GM18520 (cell line): Measurements from ENCODE around the gene ALK.
A peak's percentile ranks its signal among the peaks of the same experiment; 100 is the strongest.
"Not testable (repeated sequence)": the region's sequence is repeated elsewhere in the genome, so short reads cannot be mapped to it uniquely, and the experiment has no call there.

Experiments
- ATAC-seq: cut with Tn5 transposase; IDR thresholded peaks from one replicate; pipeline ENCODE4 v1.9.1; 2021; ENCODE audit not compliant: unreplicated experiment

ALK gene

GRCh38 chr2:29761278-29761677, 160.1 kb downstream of the ALK start:
- no peak for ATAC-seq

DNA sequence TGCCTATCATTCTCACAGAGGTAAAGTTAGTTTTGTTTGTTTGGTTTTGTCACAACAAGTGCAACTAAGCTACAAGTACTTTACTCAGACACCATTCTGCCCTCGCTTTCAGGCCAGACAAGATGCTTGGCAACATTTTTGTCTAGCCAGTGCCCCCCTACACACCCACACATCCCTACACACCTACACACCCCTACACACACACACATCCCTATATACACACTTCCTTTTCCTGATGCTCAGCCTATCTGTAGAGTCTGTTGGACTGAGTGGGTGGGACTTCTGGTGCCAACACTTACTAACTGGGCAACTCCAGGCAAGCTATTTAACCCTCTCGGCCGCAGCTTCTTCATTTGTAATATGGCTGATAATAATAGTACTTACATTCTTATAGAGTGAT, 161.4 kb downstream of the ALK start:
- no peak for ATAC-seq

DNA sequence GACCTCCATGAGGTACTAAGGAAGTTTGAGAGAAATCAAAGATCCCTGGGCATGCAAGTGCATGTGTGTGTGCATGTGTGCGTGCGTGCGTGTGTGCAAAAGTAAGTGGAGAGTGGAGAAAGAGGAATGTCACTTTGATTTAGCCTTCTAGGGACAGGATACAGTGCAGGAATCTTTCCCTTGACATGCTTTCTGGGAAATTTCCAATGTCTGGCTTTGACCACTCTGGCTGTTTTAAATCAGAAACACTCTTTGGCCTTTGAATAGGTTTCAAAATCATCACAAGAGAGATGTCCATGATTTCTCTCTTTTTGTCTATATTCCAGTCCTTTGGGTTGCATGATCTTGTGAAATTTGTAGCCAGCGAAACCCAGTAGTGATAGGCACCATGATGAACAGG, 162.0 kb downstream of the ALK start:
- ATAC-seq = no peak

- no peak for ATAC-seq
Observed at GRCh38 chr2:29755829-29756228, 165.6 kb downstream of the ALK start.

- ATAC-seq = no peak
Observed at GRCh38 chr2:29755233-29755632, 166.2 kb downstream of the ALK start.

DNA sequence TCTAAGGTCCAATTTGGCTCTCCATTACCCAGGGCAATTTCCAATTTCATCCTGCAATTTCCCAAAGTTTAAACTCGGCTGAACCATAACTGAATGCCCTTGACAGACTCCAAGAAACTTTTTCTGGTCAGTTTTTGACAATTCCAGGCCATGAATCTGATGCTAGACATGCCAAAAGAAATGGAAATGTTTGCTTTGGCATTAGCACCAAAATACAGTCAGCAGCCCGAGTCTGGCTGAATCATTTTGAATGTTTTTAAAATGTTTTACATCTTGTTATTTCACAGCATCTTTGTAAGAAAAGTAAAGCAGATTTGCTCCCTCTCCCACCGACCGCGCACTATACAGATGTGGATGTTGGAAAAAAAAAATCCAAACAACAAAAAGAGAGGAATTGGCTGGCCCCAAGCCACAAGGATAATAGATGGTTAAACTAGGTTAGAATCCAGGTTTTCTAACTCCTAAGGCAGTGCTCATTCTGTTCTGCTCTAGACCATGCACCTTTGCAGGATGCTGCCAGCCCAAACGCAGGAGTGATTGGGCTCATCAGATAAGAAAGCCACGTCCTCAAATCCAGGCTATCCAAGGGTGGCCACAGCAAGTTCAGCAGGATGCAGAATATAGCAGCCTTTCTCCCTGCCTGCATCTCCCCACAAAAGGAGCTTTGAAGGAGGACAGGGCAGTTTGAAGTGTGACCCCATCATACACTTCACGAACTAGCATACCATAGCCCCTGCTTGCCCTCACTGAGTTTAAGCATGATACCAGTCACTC, 167.5 kb downstream of the ALK start:
- no peak for ATAC-seq

DNA sequence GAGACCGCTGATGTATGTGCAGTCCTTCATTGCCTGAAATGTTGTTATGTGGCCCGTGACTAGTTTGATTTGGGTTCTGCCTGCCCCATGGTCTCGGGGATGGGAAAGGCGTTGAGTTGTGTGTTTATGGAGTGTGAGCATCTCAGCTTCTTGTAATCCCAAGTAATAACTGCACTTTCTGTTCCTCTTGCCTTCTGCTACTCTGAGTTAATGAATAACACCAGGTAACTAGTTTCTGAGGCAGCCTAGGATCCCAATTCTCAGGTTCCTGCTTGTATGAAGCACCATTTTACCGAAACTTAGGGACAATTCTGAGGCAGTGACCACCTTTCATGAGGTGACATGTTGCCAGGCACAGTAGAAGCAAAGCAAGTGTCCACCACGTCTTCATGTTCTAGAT, 170.0 kb downstream of the ALK start:
- ATAC-seq = no peak

GRCh38 chr2:29750463-29750862, 170.9 kb downstream of the ALK start:
- not testable (repeated sequence) for ATAC-seq

DNA sequence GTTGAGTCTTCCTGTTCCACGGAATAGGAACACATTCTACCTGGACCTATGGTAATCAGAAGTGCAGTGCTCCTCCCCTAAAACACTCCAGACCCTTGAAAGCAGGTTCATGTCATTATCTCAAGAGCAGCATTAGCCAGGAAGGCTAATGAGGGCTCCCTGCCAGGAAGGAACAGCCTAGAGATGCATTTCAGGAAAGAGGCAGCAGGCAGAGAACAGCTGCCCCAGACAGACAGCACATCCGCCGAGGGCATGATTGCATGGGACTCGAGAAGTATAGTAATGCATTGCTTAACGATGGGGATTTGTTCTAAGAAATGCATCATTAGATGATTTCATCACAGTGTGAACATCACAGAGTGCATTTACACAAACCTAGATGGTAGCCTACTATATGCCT, 171.5 kb downstream of the ALK start:
- no peak for ATAC-seq

- no peak for ATAC-seq
Observed at GRCh38 chr2:29749041-29749440, 172.3 kb downstream of the ALK start.

- peak; percentile 50 for ATAC-seq
Observed at GRCh38 chr2:29747786-29748470, 173.5 kb downstream of the ALK start.

DNA sequence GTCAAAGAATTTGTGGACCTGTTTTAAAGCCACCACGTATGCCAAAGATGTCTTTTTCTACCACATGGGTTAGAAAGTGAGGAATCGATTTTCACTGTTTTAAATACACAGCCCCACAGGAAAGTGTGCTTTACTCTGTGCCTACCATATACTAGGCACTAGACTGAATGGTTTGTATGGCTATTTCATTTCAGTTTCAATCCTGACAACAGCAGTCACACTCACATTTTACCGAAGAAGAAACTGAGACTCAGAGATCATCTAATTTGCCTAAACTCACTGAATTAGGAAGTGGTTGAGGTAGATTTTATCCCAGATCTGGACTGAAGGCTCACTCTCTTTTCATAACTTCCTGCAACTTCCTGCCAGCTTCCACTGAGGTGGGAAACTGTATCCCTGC, 176.4 kb downstream of the ALK start:
- peak; percentile 60 for ATAC-seq

DNA sequence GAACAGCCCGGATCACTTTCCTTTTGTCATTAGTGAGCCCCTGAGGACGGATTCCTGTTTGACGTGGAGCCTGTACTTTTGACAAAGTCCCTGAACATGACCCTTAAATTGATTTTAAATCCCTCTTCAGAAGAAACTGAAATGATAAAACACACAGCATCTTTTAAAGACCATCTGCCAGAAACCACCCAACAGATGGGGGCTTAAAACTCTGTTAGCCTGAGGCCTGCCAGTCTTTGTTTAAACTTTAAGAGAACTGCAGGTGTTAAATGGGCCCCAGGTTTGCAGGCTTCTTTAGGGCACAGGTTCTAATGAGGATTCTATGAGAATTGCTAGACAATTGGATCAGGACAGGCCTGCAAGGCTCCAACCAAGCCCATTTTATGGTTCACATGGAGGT, 177.9 kb downstream of the ALK start:
- ATAC-seq = no peak

DNA sequence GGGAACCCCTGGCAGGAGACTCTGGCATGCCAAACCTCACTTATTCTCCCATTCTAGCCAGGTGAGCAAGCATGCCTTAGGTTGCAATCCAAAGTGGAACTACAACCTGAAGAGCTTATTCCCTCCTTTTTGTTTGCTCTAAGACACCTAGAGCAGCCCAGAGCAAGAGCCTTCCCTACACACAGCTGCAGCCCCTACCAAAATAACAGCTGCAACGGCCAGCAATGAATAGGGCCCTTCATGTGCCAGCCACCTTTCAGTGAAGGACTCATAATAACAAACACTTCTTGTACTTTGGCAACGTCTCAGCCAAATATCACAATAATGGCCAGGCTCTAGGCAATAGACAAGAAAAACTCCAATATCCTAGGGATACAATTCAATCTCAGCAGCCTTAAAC, 178.7 kb downstream of the ALK start:
- ATAC-seq = no peak

GRCh38 chr2:29741132-29741531, 180.3 kb downstream of the ALK start:
- no peak for ATAC-seq

- ATAC-seq = no peak
Observed at GRCh38 chr2:29733965-29734364, 187.4 kb downstream of the ALK start.

GRCh38 chr2:29733213-29733612, 188.2 kb downstream of the ALK start:
- no peak for ATAC-seq

DNA sequence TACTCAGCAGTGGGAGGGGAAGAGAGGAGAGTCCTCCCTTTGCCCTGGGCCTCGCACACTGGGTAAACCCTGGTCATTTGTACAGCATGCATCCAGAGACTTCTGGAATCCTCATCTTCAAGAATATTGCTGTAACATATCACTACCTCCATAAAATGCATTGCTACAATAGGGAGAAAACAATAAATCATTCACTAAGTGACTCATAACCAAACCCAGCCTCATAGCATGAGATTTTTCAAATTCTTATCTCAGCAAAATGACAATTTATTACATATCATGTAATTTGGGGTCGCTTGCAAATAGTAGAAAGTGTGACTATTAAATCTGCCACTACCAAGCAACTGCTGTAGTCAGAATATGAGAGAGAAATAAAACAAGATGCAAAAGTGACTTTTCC, 189.4 kb downstream of the ALK start:
- no peak for ATAC-seq

DNA sequence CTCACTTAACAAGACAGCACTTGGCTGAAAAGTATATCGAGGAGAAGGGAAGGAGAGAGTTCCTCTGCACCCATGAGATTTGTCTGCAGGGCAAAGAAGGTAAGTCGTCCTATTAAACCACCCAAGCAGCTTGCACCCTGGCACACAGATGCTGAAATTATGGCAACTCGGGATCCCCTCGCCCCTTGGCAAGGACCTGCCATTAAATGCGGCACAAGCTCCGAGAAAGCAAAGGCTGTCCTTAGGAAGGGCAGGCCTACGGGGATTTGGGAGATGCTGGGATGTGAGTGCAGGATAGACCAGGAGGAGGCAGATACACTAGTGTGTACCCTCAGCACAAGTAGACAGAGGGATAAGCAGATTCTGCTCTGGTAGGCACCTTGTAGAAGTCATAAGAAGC, 191.5 kb downstream of the ALK start:
- no peak for ATAC-seq

- no peak for ATAC-seq
Observed at GRCh38 chr2:29729401-29729800, 192.0 kb downstream of the ALK start.

DNA sequence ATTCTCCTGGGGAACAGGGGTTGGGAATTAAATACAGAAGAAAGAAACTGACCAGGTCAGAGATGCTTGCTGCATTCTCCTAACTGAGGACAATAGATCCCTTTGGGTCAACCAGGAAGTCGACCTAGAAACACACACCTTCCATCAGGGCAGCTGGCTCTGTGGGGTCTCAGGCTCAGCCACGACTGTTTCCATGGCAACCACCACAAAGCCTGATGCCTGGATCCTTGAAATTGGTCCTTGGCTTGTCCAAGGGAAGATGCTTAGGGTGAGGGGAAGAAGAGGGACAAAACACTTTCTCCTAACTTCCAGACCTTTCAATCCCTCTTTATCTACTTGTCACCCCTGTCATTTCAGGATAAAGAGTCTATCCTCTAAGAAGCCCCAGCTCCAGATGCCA, 194.4 kb downstream of the ALK start:
- ATAC-seq = no peak

GRCh38 chr2:29725610-29726009, 195.8 kb downstream of the ALK start:
- no peak for ATAC-seq

GRCh38 chr2:29724282-29724681, 197.1 kb downstream of the ALK start:
- ATAC-seq = no peak
